ENCODE results near the gene HCRTR1. TPM values are rescaled to one million over a fixed set of nuclear protein-coding genes. Genes with fewer than 3 reads are reported as not detected.

Gene HCRTR1
- total RNA-seq, 1 donor from 2014 or later, result 0.44 TPM

GRCh38 chr1:31627930-31628559, 10.6 kb downstream of the HCRTR1 start:
- TF ChIP-seq CTCF (IDR thresholded peaks at IDR 0.05; ENCODE audit: borderline replicate concordance), result no peak
- peak; percentile 72 for DNase-seq
- H3K4me1 ChIP-seq, result peaks cover 77% of the 10 kb centered on the region

GRCh38 chr1:31628931-31629556, 11.6 kb downstream of the HCRTR1 start:
- peak overlapping the region; percentile 95 for H3K27ac ChIP-seq (replicated peaks)
- H3K36me3 ChIP-seq, result peaks cover 54% of the 10 kb centered on the region
- H3K4me3 ChIP-seq, result no peak overlapping the region
- intact Hi-C loops (cut with micrococcal nuclease), result no loop called here
- no peak for TF ChIP-seq CTCF (IDR thresholded peaks at IDR 0.05; ENCODE audit: borderline replicate concordance)
- no peak for DNase-seq
- H3K4me1 ChIP-seq, result peaks cover 87% of the 10 kb centered on the region
- H3K27me3 ChIP-seq (ENCODE audit: low read depth), result no peaks in the 10 kb centered on the region
- no peaks in the 10 kb centered on the region for H3K9me3 ChIP-seq (replicated peaks)

More at GRCh38 chr1:31627930-31628559, 10.6 kb downstream of the HCRTR1 start:
- peak overlapping the region; percentile 95 for H3K27ac ChIP-seq (replicated peaks)
- H3K9me3 ChIP-seq (replicated peaks), result no peaks in the 10 kb centered on the region
- H3K4me3 ChIP-seq, result peak overlapping the region; percentile 19
- H3K36me3 ChIP-seq, result peaks cover 49% of the 10 kb centered on the region
- no peaks in the 10 kb centered on the region for H3K27me3 ChIP-seq (ENCODE audit: low read depth)
- intact Hi-C loops (cut with micrococcal nuclease), result no loop called here

- no peaks in the 10 kb centered on the region for H3K9me3 ChIP-seq (replicated peaks)
- TF ChIP-seq CTCF (IDR thresholded peaks at IDR 0.05; ENCODE audit: borderline replicate concordance), result no peak
- intact Hi-C loops (cut with micrococcal nuclease), result no loop called here
Observed at GRCh38 chr1:31632649-31633048, 15.2 kb downstream of the HCRTR1 start.

GRCh38 chr1:31633117-31633516, 15.6 kb downstream of the HCRTR1 start:
- Histone ChIP-seq H3K4me1 (peaks cover 99% of the 10 kb centered on the region), H3K27me3 (ENCODE audit: low read depth) (no peaks in the 10 kb centered on the region), H3K27ac (replicated peaks) (peak overlapping the region; percentile 95), H3K9me3 (replicated peaks) (no peaks in the 10 kb centered on the region), H3K4me3 (no peak overlapping the region), H3K36me3 (peaks cover 66% of the 10 kb centered on the region)
- peak; percentile 53 for TF ChIP-seq CTCF (IDR thresholded peaks at IDR 0.05; ENCODE audit: borderline replicate concordance)
- DNase-seq, result no peak
- intact Hi-C loops (cut with micrococcal nuclease), result no loop called here

More at GRCh38 chr1:31632649-31633048, 15.2 kb downstream of the HCRTR1 start:
- Histone ChIP-seq H3K4me3 (no peak overlapping the region), H3K27ac (replicated peaks) (peak overlapping the region; percentile 95), H3K27me3 (ENCODE audit: low read depth) (no peaks in the 10 kb centered on the region), H3K36me3 (peaks cover 67% of the 10 kb centered on the region), H3K4me1 (peaks cover 98% of the 10 kb centered on the region)
- no peak for DNase-seq

- Histone ChIP-seq H3K4me1 (peaks cover 99% of the 10 kb centered on the region), H3K4me3 (no peak overlapping the region), H3K36me3 (peaks cover 18% of the 10 kb centered on the region), H3K9me3 (replicated peaks) (no peaks in the 10 kb centered on the region), H3K27me3 (ENCODE audit: low read depth) (no peaks in the 10 kb centered on the region), H3K27ac (replicated peaks) (peak overlapping the region; percentile 21)
- intact Hi-C loops (cut with micrococcal nuclease), result no loop called here
- no peak for DNase-seq
- no peak for TF ChIP-seq CTCF (IDR thresholded peaks at IDR 0.05; ENCODE audit: borderline replicate concordance)
Observed at GRCh38 chr1:31637915-31638673, 20.6 kb downstream of the HCRTR1 start.
